Stimulated activated CD4-positive, alpha-beta T cell treated with anti-CD3 and anti-CD28 coated beads, Interleukin-4, amount 100 ng/mL, for 48 hours (primary cell): Measurements from ENCODE around the gene ATP6V0B.

Experiments used
- DNase-seq, 2 donors: peaks; one replicate each; pipeline ENCODE4 v3.0.0-alpha.2; 2020; ENCODE audit warnings: low read depth in 2 of 2

ATP6V0B gene

GRCh38 chr1:43946236-43947060 is 28.3 kb upstream of the ATP6V0B start, which contains the start of gene IPO13:
TSS of gene IPO13 (plus strand) at chr1:43946950. CDS start at chr1:43947601, 651 bp downstream.
- DNase-seq: peak; percentile 90 to 95

DNA sequence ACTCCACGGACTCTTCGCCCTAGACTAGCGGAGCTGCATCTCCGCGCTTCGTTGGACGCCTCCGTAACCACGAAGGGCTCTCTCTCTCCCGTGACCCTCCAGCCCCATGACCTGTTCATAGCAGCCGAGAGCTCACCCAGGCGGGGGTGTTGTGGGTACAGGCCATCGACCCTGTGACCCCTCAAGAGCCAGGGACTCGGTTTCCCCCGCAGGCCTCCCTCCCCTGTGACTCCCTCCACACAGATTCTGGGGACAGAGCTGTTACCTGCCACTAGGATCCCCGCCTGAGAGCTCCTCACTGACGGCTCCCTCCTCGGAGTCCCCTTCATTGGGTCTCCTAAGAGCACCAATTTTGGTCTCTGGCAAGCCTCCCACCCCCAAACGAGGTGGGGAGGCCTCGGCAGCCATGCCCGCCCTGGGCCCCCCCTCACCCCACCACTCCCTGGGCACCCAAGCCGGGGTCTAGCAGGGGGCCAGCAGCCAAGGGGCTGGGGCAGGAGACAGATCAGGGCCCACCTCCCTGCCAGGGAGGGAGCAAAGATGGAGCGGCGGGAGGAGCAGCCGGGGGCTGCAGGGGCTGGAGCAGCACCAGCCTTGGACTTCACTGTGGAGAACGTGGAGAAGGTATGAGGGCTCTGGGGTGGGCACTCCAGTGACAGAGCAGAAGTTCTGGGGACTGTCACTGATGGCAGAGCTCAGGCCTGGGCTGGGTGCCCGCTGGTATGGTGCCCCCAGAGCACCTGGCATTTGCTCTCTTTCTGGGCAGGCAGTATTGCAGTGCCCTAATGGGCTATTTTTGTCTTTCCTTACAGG is 27.5 kb upstream of the ATP6V0B start:
- DNase-seq: no peak

GRCh38 chr1:43947874-43948437 is 26.8 kb upstream of the ATP6V0B start:
- DNase-seq: no peak

- no peak for DNase-seq
Observed at GRCh38 chr1:43949678-43950077, 25.1 kb upstream of the ATP6V0B start.

DNA sequence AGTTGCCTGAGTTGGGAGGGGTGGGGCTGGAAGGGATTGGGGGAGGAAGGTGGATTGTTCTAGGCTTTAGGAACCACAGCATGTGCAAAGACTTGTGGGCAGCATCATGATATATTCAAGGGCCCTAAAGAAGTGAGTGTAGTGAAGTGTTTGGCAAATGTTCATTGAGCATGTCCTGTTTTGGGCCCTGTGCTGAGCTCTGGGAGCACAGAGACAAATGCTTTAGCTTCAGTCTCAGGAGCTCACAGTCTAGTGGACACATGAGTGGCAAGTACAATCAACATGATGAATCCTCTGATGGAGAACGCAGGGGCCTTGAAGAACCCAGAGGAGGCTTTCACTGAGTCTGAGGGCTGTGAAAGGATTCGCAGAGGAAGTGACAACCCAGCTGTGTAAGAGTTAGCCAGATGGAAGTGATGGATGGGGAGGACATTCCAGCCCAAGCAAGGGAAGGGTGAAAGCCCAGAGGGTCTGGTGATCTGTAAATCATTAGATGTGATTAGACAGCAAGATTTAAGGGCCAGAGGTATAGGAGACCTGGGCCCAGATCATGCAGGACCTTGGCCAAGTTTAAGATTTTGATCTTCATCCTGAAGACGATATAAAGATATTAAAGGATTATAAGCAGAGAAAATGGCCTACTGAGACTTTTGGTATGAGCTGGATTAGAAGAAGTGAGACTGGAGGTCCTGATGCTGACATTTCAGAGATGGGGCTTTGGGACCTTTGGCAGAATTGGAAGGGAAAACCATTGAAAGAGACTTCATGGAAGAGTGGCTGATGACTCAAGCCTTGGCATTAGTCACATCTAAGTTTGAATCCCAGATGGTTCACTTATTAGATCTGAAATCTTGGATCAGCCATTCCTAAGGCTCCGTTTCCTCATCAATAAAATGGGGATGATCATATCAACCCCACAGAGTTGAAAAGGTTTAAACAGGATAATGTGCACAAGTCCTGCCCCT is 23.5 kb upstream of the ATP6V0B start:
- no peak for DNase-seq

DNA sequence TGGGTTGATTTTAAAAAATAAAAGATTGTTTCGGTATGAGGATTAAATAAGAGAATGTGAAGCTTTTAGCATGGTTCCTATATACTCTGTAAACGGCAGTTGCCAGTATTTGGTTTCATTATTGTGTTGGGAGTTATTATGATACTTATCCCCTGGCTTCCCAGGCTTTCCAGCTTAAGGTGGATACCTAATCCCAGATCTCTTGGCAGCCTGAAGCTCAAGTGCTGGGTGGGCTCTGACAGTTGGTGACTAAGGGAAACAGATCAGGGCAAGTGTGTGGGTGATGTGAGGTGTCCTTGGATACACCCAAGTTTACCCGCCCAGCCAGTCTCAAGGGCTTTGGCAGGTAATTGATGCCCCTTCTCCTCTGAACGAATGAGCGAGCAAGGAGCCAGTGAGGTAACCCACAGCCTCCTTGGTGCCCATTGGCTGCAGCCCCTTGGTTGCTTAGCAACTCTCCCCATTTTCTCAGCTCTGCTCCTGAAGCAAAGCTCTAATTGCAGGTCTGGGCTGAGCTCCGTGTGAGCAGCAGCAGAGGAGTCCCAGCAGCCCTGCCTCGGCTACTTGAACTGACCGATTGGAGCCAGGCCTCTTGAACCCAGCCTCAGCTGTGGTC is 21.9 kb upstream of the ATP6V0B start:
- DNase-seq: no peak

DNA sequence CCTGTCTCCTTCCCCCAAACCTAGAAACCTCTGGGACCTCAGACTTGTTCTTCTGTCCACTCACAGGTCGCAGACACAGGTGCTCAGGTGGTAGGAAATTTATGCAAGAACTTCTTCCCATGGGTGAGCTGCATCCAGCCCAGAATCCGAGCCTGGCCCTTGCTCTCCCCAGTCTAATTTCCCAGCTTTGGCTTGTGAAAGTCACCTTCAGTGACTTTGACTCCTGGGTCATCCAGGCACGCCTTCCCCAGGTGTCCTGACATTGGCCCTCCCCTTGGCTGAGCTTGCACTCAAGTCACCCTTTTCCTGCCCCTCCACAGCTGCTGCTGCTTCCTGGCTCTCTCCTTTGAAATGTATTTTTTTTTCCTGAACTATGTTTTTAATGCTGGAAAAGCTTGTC is 21.4 kb upstream of the ATP6V0B start:
- DNase-seq: no peak

DNA sequence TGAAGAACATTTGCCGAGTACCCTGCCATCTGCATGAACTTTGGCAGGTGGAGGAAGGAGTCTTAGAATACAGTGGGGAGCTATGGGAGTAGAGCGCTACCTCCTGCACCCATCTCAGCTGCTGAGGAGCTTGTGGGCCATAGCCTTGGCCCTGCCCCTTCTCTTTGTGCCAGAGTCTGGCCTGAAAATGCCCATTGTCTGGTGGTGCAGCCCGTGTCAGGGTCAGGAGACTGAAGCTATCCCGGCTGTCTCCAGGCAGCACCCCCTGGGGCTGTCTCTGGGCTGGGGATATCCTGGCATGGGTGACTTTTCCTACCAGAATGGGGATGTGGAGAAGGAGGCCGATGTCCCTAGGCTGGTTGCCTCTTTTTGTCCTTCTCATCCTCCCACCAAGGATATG is 20.7 kb upstream of the ATP6V0B start:
- no peak for DNase-seq

- no peak for DNase-seq
Observed at GRCh38 chr1:43956234-43956633, 18.5 kb upstream of the ATP6V0B start.

- no peak for DNase-seq
Observed at GRCh38 chr1:43957407-43958040, 17.2 kb upstream of the ATP6V0B start.

GRCh38 chr1:43958351-43959255 is 16.2 kb upstream of the ATP6V0B start:
- no peak for DNase-seq

- no peak for DNase-seq
Observed at GRCh38 chr1:43960798-43961197, 14.0 kb upstream of the ATP6V0B start.

DNA sequence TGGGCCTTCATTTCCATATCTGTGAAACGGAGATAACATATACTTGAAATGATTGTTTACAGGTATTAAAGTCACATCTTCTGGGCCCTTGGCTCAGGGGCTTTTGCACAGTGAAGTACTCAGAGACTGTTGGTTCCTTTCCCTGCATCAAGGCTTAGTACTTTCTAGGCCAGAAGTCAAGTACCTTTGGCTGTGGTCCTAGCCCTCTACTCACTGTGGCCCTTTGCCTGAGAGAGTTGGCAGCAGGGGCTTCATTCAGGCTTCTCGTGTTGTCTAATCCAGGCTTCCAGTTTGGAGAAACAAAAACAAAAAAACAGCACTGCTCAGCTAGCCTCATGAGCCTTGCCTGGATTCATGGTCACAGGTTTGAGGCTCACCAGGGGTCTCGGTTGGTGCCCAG is 13.1 kb upstream of the ATP6V0B start:
- DNase-seq: no peak

DNA sequence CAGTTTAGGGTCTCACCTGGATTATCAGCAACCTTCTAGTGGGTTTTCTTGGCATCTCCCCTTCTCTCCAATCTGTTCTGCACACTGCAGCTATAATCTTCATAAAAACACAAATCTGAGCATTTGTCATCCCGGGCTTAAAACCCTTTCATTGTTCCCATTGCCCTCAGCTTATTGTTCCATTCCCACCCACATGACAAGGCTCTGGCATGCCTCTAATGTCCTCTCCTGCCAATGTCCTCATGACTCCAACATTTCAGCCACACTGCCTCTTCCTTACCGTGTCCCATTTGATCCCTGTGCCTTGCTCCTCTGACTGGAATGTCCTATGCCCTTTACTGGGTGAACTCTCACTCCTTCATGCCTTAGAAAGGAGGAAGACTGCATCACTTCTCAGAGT is 12.4 kb upstream of the ATP6V0B start:
- DNase-seq: no peak

GRCh38 chr1:43963006-43963405 is 11.8 kb upstream of the ATP6V0B start:
- no peak for DNase-seq

GRCh38 chr1:43963890-43964289 is 10.9 kb upstream of the ATP6V0B start:
- DNase-seq: no peak

DNA sequence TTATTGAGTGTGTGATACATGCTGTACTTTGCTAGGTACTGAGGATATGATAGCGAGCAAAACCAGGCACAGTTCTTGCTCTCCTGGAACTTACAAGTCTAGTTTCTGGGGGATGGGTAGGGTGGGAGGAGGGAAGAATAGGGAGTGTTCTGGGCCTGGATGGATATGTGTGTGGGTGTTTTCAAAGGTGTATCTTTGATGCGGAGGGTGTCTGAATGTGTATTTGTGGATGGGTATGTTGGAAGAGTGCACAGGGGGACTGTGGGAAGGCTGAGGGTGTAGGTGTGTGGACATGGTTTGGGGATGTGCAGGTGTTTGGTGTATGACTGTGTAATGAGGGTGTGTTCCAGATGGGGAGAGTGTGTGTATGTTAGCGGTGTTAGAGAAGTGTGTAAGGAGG is 9.4 kb upstream of the ATP6V0B start:
- DNase-seq: no peak

GRCh38 chr1:43968348-43968948 is 6.3 kb upstream of the ATP6V0B start:
- no peak for DNase-seq

DNA sequence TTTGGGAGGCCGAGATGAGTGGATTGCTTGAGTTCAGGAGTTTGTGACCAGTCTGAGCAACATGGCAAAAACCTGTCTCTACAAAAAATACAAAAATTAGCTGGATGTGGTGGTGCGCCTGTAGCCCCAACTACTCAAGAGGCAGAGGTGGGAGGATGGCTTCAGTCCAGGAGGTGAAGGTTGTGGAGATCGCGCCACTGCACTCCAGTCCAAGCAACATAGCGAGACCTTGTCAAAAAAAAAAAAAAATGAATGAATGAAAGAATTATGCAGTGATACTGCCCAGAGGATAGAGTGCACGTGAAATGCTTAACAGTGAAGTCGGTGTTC is 5.4 kb upstream of the ATP6V0B start:
- DNase-seq: no peak
